GM06990 (cell line): ENCODE data around the gene PHF21A.

Source experiments
- DNase-seq: peaks from one replicate; pipeline ENCODE4 v3.0.0-alpha.2; 2011; ENCODE audit not compliant: insufficient read length; ENCODE audit errors: extremely low read depth
- H3K27me3 ChIP-seq: replicated peaks from 2 replicates; pipeline ENCODE4 v1.6.0; 2011; ENCODE audit warnings: low read length; ENCODE audit not compliant: control insufficient read depth, insufficient read depth
- H3K36me3 ChIP-seq: 2 replicates; pipeline ENCODE4 v1.5.1; 2011; ENCODE audit warnings: low read length; ENCODE audit not compliant: control insufficient read depth, insufficient read depth
- H3K4me3 ChIP-seq: replicated peaks from 2 replicates; pipeline ENCODE4 v1.5.1; 2011; ENCODE audit warnings: low read depth, mild to moderate bottlenecking, control low read depth, low read length
- CTCF ChIP-seq: IDR thresholded peaks from 2 replicates; pipeline ENCODE4 v1.5.1; 2011; ENCODE audit warnings: low read length, control low read depth, mild to moderate bottlenecking, inconsistent platforms; ENCODE audit not compliant: insufficient read depth, poor library complexity, severe bottlenecking

Gene PHF21A

GRCh38 chr11:46039990-46040389 lies 81.3 kb downstream of the PHF21A start:
- no peak for DNase-seq

GRCh38 chr11:46038529-46038928 lies 82.7 kb downstream of the PHF21A start:
- no peak for TF ChIP-seq CTCF
- no peaks in the 10 kb centered on the region for H3K36me3 ChIP-seq
- no peak overlapping the region for H3K4me3 ChIP-seq
- H3K27me3 ChIP-seq = no peaks in the 10 kb centered on the region
- DNase-seq = no peak

More at GRCh38 chr11:46039990-46040389, 81.3 kb downstream of the PHF21A start:
- Histone ChIP-seq H3K27me3 (no peaks in the 10 kb centered on the region), H3K4me3 (no peak overlapping the region), H3K36me3 (no peaks in the 10 kb centered on the region)
- TF ChIP-seq CTCF = no peak

GRCh38 chr11:46036969-46037368 lies 84.3 kb downstream of the PHF21A start:
- DNase-seq = no peak
- no peak for TF ChIP-seq CTCF
- Histone ChIP-seq H3K36me3 (no peaks in the 10 kb centered on the region), H3K4me3 (no peak overlapping the region), H3K27me3 (no peaks in the 10 kb centered on the region)

GRCh38 chr11:46036009-46036408 lies 85.2 kb downstream of the PHF21A start:
- Histone ChIP-seq H3K4me3 (no peak overlapping the region), H3K27me3 (no peaks in the 10 kb centered on the region), H3K36me3 (no peaks in the 10 kb centered on the region)
- no peak for DNase-seq
- TF ChIP-seq CTCF = no peak

GRCh38 chr11:46034041-46034440 lies 87.2 kb downstream of the PHF21A start:
- Histone ChIP-seq H3K27me3 (no peaks in the 10 kb centered on the region), H3K36me3 (no peaks in the 10 kb centered on the region), H3K4me3 (no peak overlapping the region)
- no peak for TF ChIP-seq CTCF
- DNase-seq = no peak

- no peak for DNase-seq
- H3K27me3 ChIP-seq = no peaks in the 10 kb centered on the region
- H3K4me3 ChIP-seq = no peak overlapping the region
- no peaks in the 10 kb centered on the region for H3K36me3 ChIP-seq
- no peak for TF ChIP-seq CTCF
Measured at GRCh38 chr11:46026606-46027293, 94.5 kb downstream of the PHF21A start.
